Embryonic facial prominence (tissue), 1 donor: ENCODE data around the gene SMCO2.

Experiments used
- DNase-seq: peaks from one replicate; pipeline ENCODE4 v3.0.0-alpha.2; 2016; ENCODE audit errors: extremely low spot score

SMCO2 gene

GRCh38 chr12:27550653-27550975, 104.1 kb downstream of the SMCO2 start:
- no peak for DNase-seq

- DNase-seq, result no peak
Measured at GRCh38 chr12:27551172-27551840, 104.8 kb downstream of the SMCO2 start.
